Tibial artery (tissue), 4 donors: ENCODE results near the gene P4HA3.
"Not testable (repeated sequence)": the region's sequence is repeated elsewhere in the genome, so short reads cannot be mapped to it uniquely, and the experiment has no call there.

ENCODE experiments used
- DNase-seq, 2 donors: peaks; one replicate each; pipeline ENCODE4 v3.0.0-alpha.2; 2019
- H3K27ac ChIP-seq, 2 donors: fragments of 200-600 bp; sonication (generic) in 1 of 2; 1 replicate in 1 of 2; 2 replicates in 1 of 2; pipeline ENCODE4 v1.5.1; 2018 to 2019; ENCODE audit warnings: mild to moderate bottlenecking in 1 of 2
- H3K27me3 ChIP-seq, 2 donors: fragments of 200-600 bp; sonication (generic) in 1 of 2; one replicate each; pipeline versions ENCODE4 v1.5.1 to v1.6.0; 2016 to 2019
- H3K36me3 ChIP-seq, 3 donors: fragments of 200-600 bp; sonication (generic) in 2 of 3; one replicate each; pipeline ENCODE4 v1.5.1; 2016 to 2019; ENCODE audit warnings: mild to moderate bottlenecking in 2 of 3
- H3K4me1 ChIP-seq, 4 donors: fragments of 200-600 bp; sonication (generic) in 2 of 4; 1 replicate in 3 of 4; 2 replicates in 1 of 4; pipeline ENCODE4 v1.5.1; 2016 to 2019
- H3K4me3 ChIP-seq, 2 donors: fragments of 200-600 bp; sonication (generic) in 1 of 2; 1 replicate in 1 of 2; 2 replicates in 1 of 2; pipeline ENCODE4 v1.5.1; 2018 to 2019; ENCODE audit warnings: mild to moderate bottlenecking in 2 of 2
- H3K9me3 ChIP-seq, 3 donors: fragments of 200-600 bp; sonication (generic) in 1 of 3; one replicate each; pipeline ENCODE4 v1.5.1; 2016 to 2019
- CTCF ChIP-seq, 2 experiments: fragments of 200-600 bp in 1 of 2; fragments of 450-650 bp in 1 of 2; IDR thresholded peaks; one replicate each; pipeline ENCODE4 v1.5.1; 2017 to 2019; ENCODE audit warnings: antibody characterized with exemption in 2 of 2, mild to moderate bottlenecking in 1 of 2, moderate library complexity in 1 of 2
- intact Hi-C: fragments of 100-400 bp; cut with DNase I; formaldehyde crosslinking; loops from one replicate; pipeline ENCODE4 v1.15.0; 2023; ENCODE audit warnings: low total_unique reads

Gene P4HA3

GRCh38 chr11:74345420-74345819 is 34.0 kb upstream of the P4HA3 start:
- no peak for TF ChIP-seq CTCF (IDR thresholded peaks at IDR 0.05)
- no peaks in the 10 kb centered on the region for H3K27me3 ChIP-seq

GRCh38 chr11:74341921-74342320 is 30.5 kb upstream of the P4HA3 start:
- no peaks in the 10 kb centered on the region for H3K27me3 ChIP-seq
- no peak for DNase-seq
- H3K4me3 ChIP-seq = no peak overlapping the region
- H3K36me3 ChIP-seq = peaks cover 0 to 30% (median 10%) of the 10 kb centered on the region in 3 donors
- peaks cover 0 to 8% (median 2%) of the 10 kb centered on the region in 4 donors for H3K4me1 ChIP-seq
- H3K27ac ChIP-seq = no peak overlapping the region
- intact Hi-C loops = no loop called here
- no peaks in the 10 kb centered on the region for H3K9me3 ChIP-seq
- TF ChIP-seq CTCF (IDR thresholded peaks at IDR 0.05) = no peak

More at GRCh38 chr11:74345420-74345819, 34.0 kb upstream of the P4HA3 start:
- no peak for DNase-seq
- Histone ChIP-seq H3K4me3 (no peak overlapping the region), H3K27ac (no peak overlapping the region), H3K4me1 (peaks cover 0 to 8% (median 2%) of the 10 kb centered on the region in 4 donors), H3K9me3 (no peaks in the 10 kb centered on the region), H3K36me3 (peaks cover 0 to 19% (median 0%) of the 10 kb centered on the region in 3 donors)
- intact Hi-C loops = no loop called here

- Histone ChIP-seq H3K4me1 (peaks cover 0 to 8% (median 2%) of the 10 kb centered on the region in 4 donors), H3K27ac (no peak overlapping the region), H3K4me3 (no peak overlapping the region), H3K36me3 (peaks cover 0 to 32% (median 12%) of the 10 kb centered on the region in 3 donors), H3K27me3 (no peaks in the 10 kb centered on the region), H3K9me3 (no peaks in the 10 kb centered on the region)
- intact Hi-C loops = no loop called here
- no peak for TF ChIP-seq CTCF (IDR thresholded peaks at IDR 0.05)
- no peak for DNase-seq
Observed at GRCh38 chr11:74339619-74340018, 28.2 kb upstream of the P4HA3 start.

- peaks cover 0 to 30% (median 12%) of the 10 kb centered on the region in 3 donors for H3K36me3 ChIP-seq
- intact Hi-C loops = no loop called here
- no peak overlapping the region for H3K27ac ChIP-seq
- no peaks in the 10 kb centered on the region for H3K9me3 ChIP-seq
- no peak for DNase-seq
- H3K27me3 ChIP-seq = no peaks in the 10 kb centered on the region
- no peak overlapping the region for H3K4me3 ChIP-seq
- TF ChIP-seq CTCF (IDR thresholded peaks at IDR 0.05) = no peak
- peaks cover 0 to 8% (median 2%) of the 10 kb centered on the region in 4 donors for H3K4me1 ChIP-seq
Observed at GRCh38 chr11:74338963-74339362, 27.5 kb upstream of the P4HA3 start.

GRCh38 chr11:74333193-74333592 is 21.8 kb upstream of the P4HA3 start:
- no peak for DNase-seq
- intact Hi-C loops = no loop called here
- Histone ChIP-seq H3K9me3 (no peaks in the 10 kb centered on the region), H3K36me3 (peaks cover 0 to 18% (median 11%) of the 10 kb centered on the region in 3 donors), H3K4me3 (no peak overlapping the region), H3K27ac (no peak overlapping the region), H3K4me1 (peaks cover 0 to 22% (median 9%) of the 10 kb centered on the region in 4 donors), H3K27me3 (no peaks in the 10 kb centered on the region)
- no peak for TF ChIP-seq CTCF (IDR thresholded peaks at IDR 0.05)

GRCh38 chr11:74332291-74332690 is 20.9 kb upstream of the P4HA3 start:
- Histone ChIP-seq H3K4me1 (peaks cover 0 to 22% (median 9%) of the 10 kb centered on the region in 4 donors), H3K4me3 (no peak overlapping the region), H3K27ac (no peak overlapping the region), H3K36me3 (peaks cover 0 to 9% (median 6%) of the 10 kb centered on the region in 3 donors), H3K9me3 (no peaks in the 10 kb centered on the region), H3K27me3 (no peaks in the 10 kb centered on the region)
- no peak for DNase-seq
- TF ChIP-seq CTCF (IDR thresholded peaks at IDR 0.05) = no peak
- intact Hi-C loops = no loop called here

GRCh38 chr11:74331000-74331399 is 19.6 kb upstream of the P4HA3 start:
- H3K27me3 ChIP-seq, H3K4me3 ChIP-seq, DNase-seq, H3K36me3 ChIP-seq, H3K9me3 ChIP-seq, intact Hi-C loops: not testable (repeated sequence)
- Histone ChIP-seq H3K4me1 (peaks cover 0 to 35% (median 17%) of the 10 kb centered on the region in 4 donors), H3K27ac (peak overlapping the region; percentile 19 to 31)
